HG03025 (cell line): ENCODE measurements around the gene NFIA.
A peak's percentile ranks its signal among the peaks of the same experiment; 100 is the strongest.
"Not testable (repeated sequence)": the region's sequence is repeated elsewhere in the genome, so short reads cannot be mapped to it uniquely, and the experiment has no call there.

Experiments used
- ATAC-seq: cut with Tn5 transposase; IDR thresholded peaks from one replicate; pipeline ENCODE4 v1.9.1; 2021; ENCODE audit warnings: mild to moderate bottlenecking, moderate library complexity; ENCODE audit not compliant: unreplicated experiment, low FRiP score

Gene NFIA

DNA sequence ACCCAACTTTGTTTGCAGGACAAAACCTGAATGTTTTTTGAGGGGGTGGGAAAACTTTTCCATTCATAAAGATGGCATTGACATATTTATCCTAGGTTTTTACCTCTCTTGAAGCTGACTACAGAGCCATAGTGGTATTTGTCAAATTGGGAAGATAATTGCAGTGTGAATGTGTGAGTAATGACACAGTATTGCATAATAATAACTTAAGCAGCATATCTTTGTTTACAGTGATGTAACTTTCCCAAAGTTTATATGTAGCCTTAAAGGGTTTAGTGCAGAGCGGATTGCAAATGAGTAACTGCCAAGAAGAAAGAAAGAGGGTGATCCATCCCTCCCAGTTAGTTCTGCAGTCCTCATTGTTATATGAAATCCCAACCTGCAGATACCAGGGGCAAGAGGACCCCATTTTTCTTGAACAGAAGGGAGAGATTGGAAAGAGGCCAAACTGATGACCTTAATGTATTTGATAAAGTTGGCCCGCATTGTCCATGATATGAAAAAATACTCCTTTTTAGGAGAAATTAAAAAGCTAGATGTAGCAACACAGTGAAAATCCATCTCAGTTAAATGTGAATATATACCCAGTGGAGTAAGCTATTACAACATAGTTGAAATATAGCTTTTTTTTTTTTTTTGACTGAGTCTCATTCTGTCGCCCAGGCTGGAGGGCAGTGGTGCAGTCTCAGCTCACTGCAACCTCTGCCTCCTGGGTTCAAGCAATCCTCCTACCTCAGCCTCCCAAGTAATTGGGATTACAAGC lies 23.7 kb upstream of the NFIA start:
- ATAC-seq = no peak

DNA sequence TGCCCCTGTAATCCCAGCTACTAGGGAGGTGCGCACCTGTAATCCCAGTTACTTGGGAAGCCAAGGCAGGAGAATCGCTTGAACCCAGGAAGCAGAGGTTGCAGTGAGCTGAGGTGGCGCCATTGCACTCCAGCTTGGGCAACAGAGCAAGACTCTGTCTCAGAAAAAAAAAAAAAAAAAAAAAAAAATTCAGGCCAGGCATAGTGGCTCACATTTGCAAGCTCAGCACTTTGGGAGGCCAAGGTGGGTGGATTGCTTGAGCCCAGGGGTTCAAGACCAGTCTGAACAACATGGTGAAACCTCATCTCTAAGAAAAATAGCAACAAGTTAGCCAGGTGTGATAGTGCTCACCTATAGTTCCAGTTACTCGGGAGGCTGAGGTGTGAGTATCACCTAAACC lies 20.8 kb upstream of the NFIA start:
- not testable (repeated sequence) for ATAC-seq

DNA sequence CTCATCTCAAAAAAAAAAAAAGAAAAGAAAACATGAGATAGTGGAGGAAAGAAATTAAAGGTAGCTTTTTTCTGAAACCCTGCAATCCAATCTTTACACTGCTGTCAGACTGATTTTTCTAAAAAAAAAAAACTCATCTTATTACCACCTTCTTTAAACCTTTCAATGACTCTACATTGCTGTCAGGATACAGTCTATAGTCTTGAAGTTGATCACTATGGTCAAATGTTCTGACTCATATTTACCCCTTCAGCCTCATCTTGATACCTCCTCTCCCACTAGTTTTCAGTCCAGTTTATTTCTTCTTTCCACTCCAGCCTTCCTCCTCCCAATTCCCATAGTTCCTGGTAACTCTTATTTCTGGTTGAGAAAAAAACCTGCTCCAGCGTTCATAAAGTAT lies 17.7 kb upstream of the NFIA start:
- ATAC-seq = no peak

DNA sequence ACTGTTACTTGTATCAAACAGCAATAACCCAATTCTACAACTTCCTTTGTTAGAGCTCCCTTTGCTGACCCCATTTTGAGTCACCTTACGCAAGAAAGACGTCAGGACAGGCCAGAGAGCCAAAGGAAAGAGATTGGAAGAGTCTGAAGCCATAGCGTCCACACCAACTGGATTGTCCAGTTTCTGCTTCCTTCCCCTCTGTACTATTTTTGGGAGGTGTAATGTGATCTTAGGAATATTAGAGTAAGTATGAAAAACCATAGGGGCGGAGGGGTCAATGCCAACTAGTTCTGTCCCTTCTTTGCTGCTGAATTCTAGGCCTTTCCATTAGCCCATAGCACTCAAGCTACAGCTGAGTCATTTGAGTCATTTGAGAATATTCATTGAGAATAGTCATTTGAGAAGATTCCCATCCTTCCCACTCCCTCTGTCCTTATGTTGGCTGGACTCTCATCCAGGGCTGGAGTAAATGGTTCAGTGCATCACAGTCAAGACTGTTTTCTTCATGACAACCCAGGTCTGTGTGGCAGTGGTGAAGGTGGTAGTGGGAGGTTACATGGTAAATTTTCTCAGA lies 14.8 kb upstream of the NFIA start:
- ATAC-seq = no peak

DNA sequence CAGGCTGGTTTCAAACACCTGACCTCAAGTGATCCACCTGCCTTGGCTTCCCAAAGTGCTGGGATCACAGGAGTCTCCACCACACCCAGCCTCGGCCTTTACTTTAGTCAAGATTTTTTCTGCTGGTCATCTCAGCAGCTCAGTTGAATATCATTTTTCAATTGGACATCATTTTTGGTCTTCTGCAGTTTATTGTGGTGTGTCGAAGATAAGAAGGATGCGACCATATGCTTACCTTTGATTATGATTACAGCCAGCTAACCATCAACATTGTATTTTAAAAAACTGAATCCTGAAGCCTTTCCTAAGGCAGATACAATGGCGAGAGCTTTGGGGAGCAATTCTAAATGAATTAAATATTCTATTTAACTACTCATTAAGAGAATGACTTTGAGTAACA lies 12.3 kb upstream of the NFIA start:
- no peak for ATAC-seq

DNA sequence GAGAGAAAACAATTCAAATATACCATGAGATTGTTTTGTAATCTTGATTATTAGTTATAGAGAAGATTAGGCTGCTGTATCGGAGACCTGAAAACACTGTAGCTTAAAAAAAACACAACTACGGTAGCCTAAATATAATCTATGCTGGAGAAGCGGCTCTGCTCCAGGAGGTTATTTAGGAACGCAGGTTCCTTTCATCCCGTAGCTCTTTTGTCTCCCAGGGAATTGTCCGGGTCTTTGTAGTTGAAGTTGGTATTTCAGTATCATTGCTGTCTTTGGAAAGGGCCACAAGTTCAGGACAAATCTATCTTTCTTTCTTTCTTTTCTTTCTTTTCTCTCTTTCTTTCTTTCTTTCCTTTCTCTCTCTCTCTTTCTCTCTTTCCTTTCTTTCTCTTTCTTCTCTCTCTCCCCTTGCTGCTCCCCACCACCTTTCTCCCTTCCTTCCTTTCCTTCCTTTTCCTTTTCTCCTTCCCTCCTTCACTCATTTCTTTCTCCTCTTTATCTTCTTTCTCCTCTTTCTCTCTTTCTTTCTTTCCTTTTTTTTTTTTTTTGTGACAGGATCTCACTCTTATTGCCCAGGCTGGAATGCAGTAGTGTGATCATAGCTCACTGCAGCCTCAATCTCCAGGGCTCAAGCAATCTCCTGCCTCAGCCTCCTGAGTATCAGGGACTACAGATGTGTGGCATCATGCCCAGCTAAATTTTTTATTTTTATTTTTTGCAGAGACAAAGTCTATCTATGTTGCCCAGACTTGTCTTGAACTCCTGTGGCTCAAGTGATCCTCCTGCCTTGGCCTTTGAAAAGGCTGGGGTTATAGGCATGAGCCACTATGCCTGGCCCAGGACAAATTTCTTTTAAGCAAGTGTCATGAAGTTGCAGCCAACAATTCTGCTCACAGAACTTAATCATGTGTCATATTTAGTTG lies 10.9 kb upstream of the NFIA start:
- no peak for ATAC-seq

DNA sequence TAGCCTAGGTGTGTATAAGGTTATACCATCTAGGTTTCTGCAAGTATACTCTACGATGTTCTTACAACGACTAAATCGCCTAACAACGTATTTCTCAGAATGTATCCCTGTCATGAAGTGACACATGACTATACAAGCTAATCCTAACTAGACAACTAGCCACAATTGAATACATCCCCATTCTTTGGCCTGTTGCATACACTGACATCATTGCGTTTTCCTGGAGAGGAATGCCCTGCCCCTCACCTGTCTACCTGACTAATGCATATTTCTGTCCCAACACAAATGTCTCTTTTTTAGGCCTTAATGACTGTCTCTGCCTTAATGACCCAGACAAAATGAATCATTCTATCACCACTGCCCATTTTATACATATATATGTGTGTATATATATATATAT lies 8.5 kb upstream of the NFIA start:
- ATAC-seq = no peak

DNA sequence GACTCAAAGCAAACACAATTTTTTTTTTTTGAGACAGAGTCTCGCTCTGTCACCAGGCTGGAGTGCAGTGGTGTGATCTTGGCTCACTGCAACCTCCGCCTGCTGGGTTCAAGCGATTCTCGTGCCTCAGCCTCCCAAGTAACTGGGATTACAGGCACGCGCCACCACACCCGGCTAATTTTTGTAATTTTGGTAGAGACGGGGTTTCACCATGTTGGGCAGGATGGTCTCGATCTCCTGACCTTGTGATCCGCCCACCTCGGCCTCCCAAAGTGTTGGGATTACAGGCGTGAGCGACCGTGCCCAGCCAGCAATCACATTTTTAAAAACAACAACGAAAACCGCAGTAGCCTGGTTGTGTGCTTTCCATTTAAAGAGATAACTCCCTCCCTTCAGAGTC lies 6.5 kb upstream of the NFIA start:
- ATAC-seq = not testable (repeated sequence)

DNA sequence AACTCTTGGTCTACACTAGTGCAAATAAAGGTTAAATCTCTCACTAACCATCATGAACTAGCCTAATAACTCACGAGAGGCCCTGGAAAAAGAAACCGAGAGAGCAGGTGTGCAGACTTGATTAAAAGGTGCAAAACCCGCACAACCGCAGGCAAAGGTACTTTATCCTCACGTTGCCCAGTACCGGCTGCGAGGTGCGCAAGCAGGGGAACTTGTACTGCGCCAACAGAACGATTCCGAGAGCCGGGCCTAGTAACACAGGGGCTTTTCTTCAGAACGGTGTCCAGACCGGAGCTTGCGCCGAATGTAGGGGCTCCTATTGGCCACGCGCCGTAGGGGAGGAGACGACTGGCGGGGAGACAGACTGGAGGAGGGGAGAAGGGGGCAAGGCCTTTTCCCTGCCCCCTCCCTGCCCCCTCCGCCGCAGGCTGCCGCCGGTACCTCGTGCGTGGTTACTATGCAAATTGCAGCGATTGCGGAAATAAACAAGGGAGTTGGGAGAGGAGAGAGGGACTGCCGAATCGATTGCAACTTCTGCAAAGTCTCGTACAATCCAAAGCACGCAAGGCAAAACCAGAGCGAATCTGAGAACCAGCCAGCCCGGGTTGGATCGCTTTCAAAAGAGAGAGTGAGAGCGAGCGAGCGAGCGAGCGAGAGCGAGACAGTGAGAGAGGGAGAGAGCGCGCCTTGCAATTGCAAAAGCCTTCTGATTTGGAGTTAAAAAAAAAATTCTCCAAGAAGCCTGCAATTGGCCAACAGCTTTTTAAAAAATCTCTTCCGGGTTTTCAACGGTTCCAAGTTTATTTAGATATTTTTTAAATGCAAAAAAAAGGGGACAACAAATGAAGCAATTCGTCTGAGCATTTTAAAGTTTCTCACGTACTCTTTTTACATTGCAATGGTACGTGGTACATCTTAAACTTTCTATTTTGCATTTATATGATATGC lies 5.4 kb upstream of the NFIA start:
- peak; percentile 83 for ATAC-seq

DNA sequence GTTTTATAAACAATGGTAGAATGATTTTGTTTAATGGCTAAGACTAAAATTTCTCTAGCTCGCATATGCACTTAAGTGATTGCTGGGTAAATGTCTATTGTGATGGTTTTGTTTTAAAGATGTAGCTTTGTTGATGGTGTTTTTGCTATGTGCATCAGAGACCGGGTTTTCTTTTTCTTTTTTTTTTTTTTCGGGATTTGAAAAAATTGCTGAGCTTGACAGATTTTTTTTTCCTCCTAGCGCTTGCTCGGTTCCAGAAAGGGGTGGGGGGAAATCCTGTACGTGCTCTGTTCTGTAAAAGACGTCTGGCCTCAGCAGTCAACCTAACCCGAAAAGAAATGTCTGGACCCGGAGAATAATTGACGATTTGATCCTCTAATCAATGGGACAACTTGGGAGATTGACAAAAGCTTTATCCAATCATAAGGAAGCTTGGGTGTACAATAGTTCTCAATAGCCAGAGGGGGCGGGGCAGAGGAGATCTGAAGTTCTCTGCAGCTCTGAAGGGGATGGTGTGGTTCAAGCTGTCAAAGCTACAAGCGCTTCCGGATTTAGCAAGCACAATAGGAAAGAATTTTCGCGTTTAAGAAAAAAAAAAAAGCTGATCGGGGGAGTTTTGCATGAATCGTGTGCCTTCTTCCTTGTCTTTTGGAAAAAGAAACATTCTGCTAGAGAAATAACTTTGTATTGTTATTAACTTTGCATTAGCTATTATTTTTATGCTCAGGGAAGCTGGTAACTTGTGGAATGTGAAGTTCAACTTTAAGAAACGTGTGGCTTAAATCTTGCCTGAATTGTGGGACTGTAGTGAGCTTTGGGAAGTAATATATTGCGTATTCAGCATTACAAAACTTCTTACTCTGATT lies 4.5 kb upstream of the NFIA start:
- peak; percentile 49 for ATAC-seq

DNA sequence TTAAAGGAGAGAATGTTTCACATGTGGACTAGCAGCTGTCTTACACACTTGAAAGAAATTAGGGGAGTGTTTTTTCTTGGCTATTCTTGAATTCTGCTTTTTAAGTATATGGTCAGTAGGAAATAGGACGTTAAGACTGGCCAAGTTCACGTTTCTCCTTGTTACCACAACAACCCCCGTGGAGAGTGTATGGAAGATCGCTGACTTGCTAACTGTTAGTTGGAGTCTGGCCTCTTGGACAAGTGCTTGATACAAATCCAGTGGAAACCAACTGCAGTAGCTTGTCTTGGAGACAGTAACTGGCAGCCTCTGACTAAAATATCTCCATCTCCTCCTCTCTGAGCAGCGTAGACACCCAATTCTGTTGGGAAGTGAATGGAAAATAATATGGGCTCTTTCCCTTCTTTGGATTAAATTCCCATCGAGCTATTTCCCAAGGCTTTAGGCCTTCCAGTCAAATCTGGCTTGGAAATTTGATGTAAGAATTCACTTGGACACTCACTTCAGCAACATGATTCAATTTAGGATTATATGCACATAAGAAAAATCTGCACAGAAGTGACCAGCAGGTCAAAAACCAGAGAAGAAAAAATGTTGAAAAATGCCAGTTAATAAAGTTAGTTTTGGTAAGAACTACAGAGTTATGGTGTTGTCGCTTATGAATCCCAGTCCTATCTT lies 3.6 kb upstream of the NFIA start:
- ATAC-seq = no peak

DNA sequence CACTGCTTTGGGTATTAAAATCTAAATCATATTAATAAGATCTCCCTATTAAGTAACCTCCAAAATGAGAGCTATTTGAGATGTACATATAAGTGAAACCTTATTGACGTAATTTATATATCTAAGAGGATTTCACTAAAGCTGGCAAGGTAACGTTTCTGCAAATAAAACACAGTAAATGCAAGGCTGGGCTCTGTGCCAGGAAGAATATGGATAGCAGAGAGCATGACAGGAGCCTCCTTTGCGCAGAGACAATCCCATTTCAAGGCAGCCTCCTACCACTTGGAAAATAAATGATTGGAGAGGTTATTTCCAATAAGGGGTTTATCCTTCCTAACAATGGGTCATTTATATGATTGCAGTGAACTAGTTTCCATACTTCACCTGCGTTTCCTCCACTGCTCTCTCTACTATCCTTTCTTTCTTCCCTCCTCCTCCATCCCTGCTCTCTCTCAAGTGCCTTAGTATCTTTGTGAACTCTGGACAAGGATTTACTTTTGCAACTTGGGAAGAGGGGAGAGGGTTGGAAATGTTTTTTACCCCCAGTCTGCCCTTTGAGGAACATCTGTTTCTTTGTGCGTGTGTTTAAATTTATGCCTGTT lies 3.0 kb upstream of the NFIA start:
- no peak for ATAC-seq

DNA sequence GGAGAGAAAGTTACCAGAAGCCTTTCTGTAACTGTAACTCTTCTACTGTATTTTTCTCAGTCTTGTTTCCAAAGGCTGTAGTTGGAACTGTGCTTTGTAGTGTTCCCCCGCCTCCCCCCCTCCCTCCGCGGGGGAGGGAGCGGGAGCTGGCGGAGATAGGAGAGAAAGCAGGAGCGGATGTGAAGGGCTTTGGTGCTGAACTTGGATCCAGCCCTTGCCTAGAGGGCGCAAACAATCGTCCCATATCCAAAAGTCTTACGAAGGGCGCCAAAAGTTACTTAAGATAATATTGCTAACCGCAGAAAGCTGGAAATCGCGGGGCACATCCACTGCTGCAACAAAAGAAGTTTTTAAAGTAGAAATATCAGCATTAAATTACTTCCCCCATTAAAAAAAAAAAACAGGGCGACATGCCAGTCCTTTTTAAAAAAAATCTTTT lies 2.4 kb upstream of the NFIA start:
- no peak for ATAC-seq

DNA sequence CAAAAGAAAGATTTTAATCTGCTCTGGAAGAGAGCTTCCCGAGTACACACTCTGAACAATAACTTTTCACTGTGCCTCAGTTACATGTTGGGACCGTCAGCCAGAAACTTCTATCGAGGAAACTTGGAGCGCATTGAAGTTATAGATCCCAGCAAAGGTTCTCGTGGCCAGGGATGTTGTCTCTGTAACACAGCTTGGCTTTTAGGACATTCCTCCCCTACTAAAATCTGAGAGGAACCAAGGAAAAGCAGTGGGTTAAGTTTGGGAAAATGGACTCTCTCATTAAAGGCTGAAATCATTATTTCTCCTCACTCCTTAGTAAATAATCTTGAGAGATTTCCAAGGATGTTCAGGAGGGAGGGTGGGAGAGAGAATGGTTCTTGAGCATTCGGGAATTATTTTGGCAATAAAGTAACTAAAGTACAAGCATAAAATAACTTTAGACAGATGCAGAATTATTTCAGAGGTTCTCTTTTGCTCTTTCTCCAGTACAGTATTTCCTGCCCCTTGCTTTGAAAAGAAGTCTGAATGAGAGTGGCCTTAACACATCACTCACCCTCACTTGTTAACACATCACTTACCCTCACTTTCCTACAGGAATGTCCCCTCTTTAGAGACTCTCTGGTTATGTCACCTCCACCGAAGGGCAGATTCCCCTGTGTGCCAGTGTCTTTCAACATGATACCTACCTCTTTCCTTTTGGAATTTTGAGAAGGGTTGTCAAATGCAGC lies 1.8 kb upstream of the NFIA start:
- ATAC-seq = no peak

DNA sequence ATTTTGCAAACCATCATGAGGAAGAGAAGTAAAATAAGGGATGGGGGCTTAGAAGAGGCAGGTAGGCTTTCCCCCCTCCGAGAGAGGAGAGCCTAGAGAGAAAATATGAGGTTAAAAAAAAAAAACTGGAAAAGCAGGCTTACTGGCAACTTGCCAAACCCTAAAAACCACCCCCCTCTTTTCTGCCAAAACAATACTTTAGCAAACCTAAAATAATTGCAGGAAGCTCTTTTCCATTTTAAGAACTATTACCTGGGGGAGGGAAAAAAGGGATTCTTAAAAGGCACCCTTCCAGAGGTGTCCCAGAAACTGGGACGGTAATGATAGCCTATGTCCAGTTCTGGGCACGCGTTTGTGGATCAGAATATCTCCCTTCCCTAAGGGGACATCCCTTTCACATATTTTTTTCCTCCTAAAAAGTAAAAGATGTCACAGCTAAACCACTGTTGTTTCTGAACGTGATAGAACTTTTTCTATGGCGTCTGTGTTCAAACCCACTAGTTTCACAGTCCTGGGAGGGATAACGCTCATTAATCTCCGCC lies 1.1 kb upstream of the NFIA start:
- no peak for ATAC-seq

DNA sequence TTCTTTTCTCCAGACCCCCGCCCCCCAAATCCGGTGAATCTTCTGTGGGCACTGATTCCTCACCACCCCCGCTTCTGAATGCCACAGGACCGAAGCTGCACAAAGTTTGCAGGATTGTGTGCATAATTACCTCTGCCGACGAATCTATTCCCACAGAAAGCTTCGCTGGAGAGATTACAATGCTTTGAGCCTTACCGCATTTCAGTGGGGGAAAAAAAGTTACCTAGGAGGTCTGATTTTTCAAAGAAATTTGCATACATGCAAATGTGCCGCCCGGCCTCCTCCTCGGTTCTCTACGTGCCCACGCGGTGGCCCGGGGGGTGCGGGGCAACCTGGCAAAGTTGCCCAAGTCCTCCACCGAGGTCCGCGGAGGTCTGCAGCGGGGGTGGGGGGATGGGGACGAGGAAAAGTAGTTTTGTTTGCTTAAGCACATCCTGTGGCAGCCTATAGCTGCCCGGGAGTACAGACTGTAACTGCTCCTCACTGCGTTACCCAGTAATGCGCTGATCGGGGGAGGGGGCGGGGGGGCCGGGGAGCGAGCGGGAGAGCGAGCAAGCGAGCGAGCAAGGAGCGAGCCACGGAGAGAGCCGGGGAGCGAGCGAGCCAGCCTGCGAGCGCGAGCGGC lies 563 bp upstream of the NFIA start:
- ATAC-seq = no peak
